ENCODE measurements around the gene CHKB.

Gene CHKB

DNA sequence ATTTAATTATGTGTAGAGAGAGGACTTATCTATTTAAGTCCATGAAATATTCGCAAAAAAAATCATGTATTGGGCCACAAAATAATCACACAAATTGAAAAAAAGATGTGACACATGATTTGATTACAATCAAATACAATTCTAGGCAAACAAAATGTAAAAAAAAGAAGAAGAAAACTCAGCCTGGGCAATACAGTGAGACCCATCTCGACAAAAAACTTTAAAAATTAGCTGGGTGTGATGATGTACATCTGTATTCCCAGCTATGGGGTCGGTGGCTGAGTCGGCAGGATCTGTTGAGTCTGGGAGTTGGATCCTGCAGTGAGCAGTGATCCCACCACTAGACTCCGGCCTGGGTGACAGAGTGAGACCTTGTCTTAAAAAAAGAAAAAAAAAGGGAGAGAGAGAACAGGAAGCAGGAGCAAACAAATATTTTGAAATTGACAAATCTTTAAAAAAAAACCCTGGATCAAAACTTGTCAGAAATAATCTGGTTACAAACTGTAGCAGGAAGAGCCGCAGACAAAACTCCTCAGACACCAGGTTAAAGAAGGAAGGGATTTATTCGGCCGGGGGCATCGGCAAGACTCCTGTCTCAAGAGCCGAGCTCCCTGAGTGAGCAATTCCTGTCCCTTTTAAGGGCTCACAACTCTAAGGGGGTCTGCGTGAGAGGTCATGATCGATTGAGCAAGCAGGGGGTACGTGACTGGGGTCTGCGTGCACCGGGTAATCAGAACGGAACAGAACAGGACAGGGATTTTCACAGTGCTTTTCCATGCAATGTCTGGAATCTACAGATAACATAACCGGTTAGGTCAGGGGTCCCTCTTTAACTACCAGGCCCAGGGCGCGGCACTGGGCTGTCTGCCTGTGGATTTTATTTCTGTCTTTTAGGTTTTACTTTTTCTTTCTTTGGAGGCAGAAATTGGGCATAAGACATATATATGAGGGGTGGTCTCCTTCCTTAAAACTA, 49.5 kb downstream of the CHKB start:
- 94% methylated on average over 12 to 13 of the region's 19 CpGs for WGBS, 2 experiments (ENCODE audit: insufficient coverage in 2 of 2)
- H3K27ac ChIP-seq (ENCODE audit: low read depth, low read length, severe bottlenecking), result peak overlapping the region; percentile 53
- no peaks in the 10 kb centered on the region for H3K36me3 ChIP-seq (ENCODE audit: control insufficient read depth, insufficient read depth, low read length)
- no peak overlapping the region for H3K4me3 ChIP-seq (ENCODE audit: extremely low read depth, insufficient read depth, low read length, poor library complexity, severe bottlenecking)
- H3K9me3 ChIP-seq (ENCODE audit: control insufficient read depth, low read length), result no peaks in the 10 kb centered on the region
- H3K4me1 ChIP-seq (ENCODE audit: control insufficient read depth, insufficient read depth, low read length, poor library complexity, severe bottlenecking), result peaks cover 6% of the 10 kb centered on the region

DNA sequence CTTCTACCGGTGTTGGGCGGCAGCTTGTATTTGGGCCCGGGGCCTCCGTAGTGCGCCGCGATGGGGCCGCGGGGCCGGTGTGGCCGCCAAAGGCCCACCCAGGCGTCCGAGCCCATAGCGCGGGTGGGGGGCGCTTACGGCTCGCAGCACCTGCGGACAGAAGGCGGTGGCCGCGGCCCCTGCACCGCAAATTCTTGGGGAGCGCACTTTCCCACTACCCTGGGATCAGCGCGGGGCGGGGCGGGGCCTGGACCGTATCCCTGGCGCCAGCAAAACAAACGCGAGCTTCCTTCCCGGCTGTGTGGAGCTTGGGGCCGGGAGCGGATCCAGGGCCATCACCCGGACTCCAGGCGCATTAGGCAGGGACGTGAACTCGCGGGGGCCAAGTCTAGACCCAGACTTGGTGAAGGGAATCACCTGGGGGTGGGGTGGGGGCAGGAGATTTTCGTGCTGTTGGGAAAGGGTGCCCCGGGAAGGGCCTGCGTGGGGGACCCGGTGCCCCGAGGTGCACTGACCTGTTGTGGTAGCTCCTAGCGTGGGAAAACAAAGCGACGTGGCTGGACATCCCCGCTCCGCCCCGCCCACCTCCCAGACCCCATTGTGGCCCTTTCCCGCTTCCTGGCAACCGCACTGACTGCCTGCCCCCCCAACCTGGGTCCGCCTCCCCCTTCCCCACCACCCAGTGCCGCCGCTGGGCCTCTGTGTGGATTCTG, 50.5 kb downstream of the CHKB start:
- peak overlapping the region; percentile 44 for H3K4me3 ChIP-seq (ENCODE audit: extremely low read depth, insufficient read depth, low read length, poor library complexity, severe bottlenecking)
- peak overlapping the region; percentile 53 for H3K27ac ChIP-seq (ENCODE audit: low read depth, low read length, severe bottlenecking)

DNA sequence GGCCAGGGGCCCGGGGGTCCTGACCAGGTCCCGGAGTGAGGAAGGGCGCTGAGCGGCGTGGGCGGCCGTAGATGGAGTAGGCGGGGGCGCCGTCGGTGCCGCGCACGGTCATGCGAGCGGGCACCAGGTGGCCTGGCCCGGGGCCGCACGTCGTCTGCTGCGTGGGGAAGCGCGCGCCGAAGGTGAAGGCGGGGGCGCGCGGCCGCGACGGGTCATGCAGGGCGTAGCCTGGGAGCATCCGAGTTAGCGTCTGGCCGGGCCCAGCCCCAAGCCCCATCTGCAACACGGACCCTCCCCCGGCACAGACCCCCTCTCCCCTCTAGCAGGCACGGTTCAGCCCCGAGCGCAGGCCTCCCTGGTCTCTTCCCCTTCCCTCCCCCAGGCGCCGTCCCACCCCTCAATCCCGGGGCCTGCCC, 51.1 kb downstream of the CHKB start:
- peak overlapping the region; percentile 44 for H3K4me3 ChIP-seq (ENCODE audit: extremely low read depth, insufficient read depth, low read length, poor library complexity, severe bottlenecking)
- no peaks in the 10 kb centered on the region for H3K9me3 ChIP-seq (ENCODE audit: control insufficient read depth, low read length)
- 3 to 8% methylated on average over 36 to 38 of the region's 44 CpGs for WGBS, 2 experiments (ENCODE audit: insufficient coverage in 2 of 2)
- H3K36me3 ChIP-seq (ENCODE audit: control insufficient read depth, insufficient read depth, low read length), result no peaks in the 10 kb centered on the region
- H3K4me1 ChIP-seq (ENCODE audit: control insufficient read depth, insufficient read depth, low read length, poor library complexity, severe bottlenecking), result peaks cover 6% of the 10 kb centered on the region
- peak overlapping the region; percentile 53 for H3K27ac ChIP-seq (ENCODE audit: low read depth, low read length, severe bottlenecking)

More for the DNA sequence above, 50.5 kb downstream of the CHKB start:
- 5 to 6% methylated on average over 29 to 42 of the region's 56 CpGs for WGBS, 2 experiments (ENCODE audit: insufficient coverage in 2 of 2)
- H3K36me3 ChIP-seq (ENCODE audit: control insufficient read depth, insufficient read depth, low read length), result no peaks in the 10 kb centered on the region
- H3K9me3 ChIP-seq (ENCODE audit: control insufficient read depth, low read length), result no peaks in the 10 kb centered on the region
- peaks cover 6% of the 10 kb centered on the region for H3K4me1 ChIP-seq (ENCODE audit: control insufficient read depth, insufficient read depth, low read length, poor library complexity, severe bottlenecking)

DNA sequence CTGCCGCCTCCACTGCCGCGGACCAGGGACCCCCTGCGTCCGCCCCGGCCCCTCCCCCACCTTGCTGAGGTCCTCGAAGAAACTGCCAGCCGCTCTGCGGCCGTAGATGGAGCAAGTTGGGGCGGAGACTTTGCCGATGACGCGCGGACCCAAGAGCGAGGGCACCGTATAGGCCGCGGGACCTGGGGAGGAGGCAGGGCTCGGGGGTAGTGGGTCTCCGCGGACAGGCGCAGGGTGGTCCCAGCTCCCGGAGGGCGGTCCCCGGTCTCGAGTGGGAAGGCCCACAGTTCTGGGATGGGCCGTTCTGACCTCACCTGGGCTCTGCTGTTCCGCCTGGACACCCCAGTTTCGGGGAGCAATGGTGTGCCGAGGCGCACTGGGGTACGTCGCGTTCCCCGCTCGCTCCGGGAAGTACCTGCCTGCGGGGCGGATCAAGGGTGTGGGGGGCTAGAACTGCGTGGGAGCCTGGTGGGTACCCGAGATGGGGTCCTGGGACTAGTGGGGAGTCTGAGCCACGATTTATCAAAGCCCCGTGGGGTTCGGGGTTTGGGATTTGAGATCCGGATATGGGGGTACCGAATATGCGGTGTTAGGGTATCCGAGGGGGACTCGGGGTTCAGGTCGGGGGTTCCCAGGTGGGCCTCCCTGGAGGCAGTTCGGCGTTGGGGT, 51.6 kb downstream of the CHKB start:
- Histone ChIP-seq H3K36me3 (ENCODE audit: control insufficient read depth, insufficient read depth, low read length) (no peaks in the 10 kb centered on the region), H3K4me3 (ENCODE audit: extremely low read depth, insufficient read depth, low read length, poor library complexity, severe bottlenecking) (peak overlapping the region; percentile 44), H3K27ac (ENCODE audit: low read depth, low read length, severe bottlenecking) (no peak overlapping the region), H3K9me3 (ENCODE audit: control insufficient read depth, low read length) (no peaks in the 10 kb centered on the region), H3K4me1 (ENCODE audit: control insufficient read depth, insufficient read depth, low read length, poor library complexity, severe bottlenecking) (peaks cover 6% of the 10 kb centered on the region)
- WGBS, 2 experiments (ENCODE audit: insufficient coverage in 2 of 2), result 13 to 16% methylated on average over 42 to 48 of the region's 53 CpGs

DNA sequence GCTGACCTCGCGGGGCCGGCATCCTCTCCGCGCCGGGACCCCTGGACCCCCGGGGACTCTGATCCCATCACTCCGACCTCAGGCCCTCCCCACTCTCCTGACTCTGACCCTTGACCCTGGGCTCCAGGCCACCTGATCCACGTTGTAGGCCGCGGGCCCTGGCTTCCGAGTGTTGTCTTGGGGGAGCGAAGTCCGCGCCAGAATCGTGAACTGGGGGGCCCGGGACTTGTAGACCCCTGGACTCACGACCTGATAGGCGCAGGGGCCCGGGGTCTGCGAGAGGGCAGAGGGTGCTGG, 52.1 kb downstream of the CHKB start:
- 10 to 12% methylated on average over 10 to 15 of the region's 21 CpGs for WGBS, 2 experiments (ENCODE audit: insufficient coverage in 2 of 2)
- Histone ChIP-seq H3K36me3 (ENCODE audit: control insufficient read depth, insufficient read depth, low read length) (no peaks in the 10 kb centered on the region), H3K9me3 (ENCODE audit: control insufficient read depth, low read length) (no peaks in the 10 kb centered on the region), H3K4me1 (ENCODE audit: control insufficient read depth, insufficient read depth, low read length, poor library complexity, severe bottlenecking) (peaks cover 6% of the 10 kb centered on the region), H3K27ac (ENCODE audit: low read depth, low read length, severe bottlenecking) (no peak overlapping the region), H3K4me3 (ENCODE audit: extremely low read depth, insufficient read depth, low read length, poor library complexity, severe bottlenecking) (peak overlapping the region; percentile 44)

DNA sequence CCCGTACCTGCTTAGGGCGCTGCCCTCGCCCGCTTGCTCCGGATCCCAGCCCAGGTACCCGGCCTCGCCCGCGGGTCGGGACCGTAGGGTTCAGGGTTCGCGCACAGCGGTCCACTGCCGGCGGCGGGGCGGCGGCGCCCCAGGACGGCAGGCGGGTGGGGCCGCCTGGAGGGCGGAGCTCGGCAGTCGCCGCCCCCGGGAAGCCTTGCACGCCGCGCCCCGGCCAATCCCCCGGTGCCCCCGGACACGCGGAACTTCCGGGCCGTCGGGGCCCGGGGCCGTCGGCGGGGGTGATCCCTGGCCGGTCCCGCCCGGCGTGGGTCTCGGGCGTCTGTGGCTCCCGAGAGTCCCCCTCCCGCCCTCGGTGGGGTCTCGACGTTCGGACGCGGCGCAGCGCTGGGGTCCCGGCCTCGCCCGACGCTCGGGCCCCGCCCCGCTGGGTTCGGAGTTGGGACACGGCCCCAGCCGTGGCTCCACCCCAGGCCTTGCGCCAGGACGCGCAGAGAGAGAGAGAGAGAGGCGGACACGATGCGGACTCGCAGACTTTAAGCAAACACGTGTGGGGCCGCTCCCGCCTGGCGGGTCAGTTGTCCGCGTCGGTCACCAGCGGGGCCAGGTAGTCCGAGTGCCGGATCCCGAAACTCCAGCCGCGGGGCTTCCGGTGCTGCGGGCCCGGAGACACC, 52.6 kb downstream of the CHKB start, which contains the start of gene TYMP:
TSS of gene TYMP (minus strand) at position 116 of the 683 bp plus-strand sequence. CDS start 303 bp downstream, outside the sequence.
- no peaks in the 10 kb centered on the region for H3K36me3 ChIP-seq (ENCODE audit: control insufficient read depth, insufficient read depth, low read length)
- H3K4me3 ChIP-seq (ENCODE audit: extremely low read depth, insufficient read depth, low read length, poor library complexity, severe bottlenecking), result peak within 1 kb of the TSS; percentile 44
- H3K4me1 ChIP-seq (ENCODE audit: control insufficient read depth, insufficient read depth, low read length, poor library complexity, severe bottlenecking), result peaks cover 6% of the 10 kb centered on the region
- H3K9me3 ChIP-seq (ENCODE audit: control insufficient read depth, low read length), result no peaks in the 10 kb centered on the region
- 6% methylated on average over 76 to 90 of the region's 92 CpGs for WGBS, 2 experiments (ENCODE audit: insufficient coverage in 2 of 2)
- no peak within 1 kb of the TSS for H3K27ac ChIP-seq (ENCODE audit: low read depth, low read length, severe bottlenecking)

DNA sequence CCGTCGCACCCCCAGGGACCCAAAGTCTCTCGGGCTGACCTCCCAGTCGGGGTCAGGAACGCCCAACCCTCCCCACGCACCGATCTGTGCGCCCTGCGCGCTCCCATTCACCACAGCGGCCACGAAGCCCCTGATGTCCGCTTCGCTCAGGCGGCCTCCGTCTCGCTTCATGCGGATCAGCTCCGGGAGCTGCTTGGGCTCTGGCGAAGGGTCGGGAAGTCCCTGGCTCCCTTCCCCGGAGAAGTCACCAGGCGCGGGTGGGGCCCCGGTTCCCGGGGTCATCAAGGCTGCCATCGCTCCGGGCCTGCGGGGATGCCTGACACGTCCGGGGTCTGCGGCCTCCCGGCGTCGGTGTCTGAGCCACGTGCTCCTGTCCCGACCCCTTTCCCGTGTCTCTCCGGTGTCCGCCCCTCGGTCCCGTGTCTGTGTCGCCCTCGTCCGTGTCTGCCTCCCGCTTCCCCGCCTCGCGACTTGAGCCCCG, 53.2 kb downstream of the CHKB start:
- Histone ChIP-seq H3K9me3 (ENCODE audit: control insufficient read depth, low read length) (no peaks in the 10 kb centered on the region), H3K4me3 (ENCODE audit: extremely low read depth, insufficient read depth, low read length, poor library complexity, severe bottlenecking) (no peak overlapping the region), H3K36me3 (ENCODE audit: control insufficient read depth, insufficient read depth, low read length) (peaks cover 3% of the 10 kb centered on the region), H3K4me1 (ENCODE audit: control insufficient read depth, insufficient read depth, low read length, poor library complexity, severe bottlenecking) (peaks cover 7% of the 10 kb centered on the region), H3K27ac (ENCODE audit: low read depth, low read length, severe bottlenecking) (no peak overlapping the region)
- 29 to 34% methylated on average over 36 to 50 of the region's 50 CpGs for WGBS, 2 experiments (ENCODE audit: insufficient coverage in 2 of 2)
